ENCODE measurements around the gene OR2V1.

GRCh38 chr5:181173027-181173419, 42.1 kb upstream of the OR2V1 start:
- peak in 1 of 4 experiments; percentile 12 for TF ChIP-seq CTCF (IDR thresholded peaks at IDR 0.05)
- TF ChIP-seq POLR2A (IDR thresholded peaks at IDR 0.05), result no peak

All from uterus (tissue), 2 donors.